Mesenchymal stem cell (in vitro differentiated cells and primary cell): ENCODE measurements around the gene CCL5.

Source experiments
- DNase-seq: peaks from one replicate; pipeline ENCODE4 v3.0.0-alpha.2; 2013
- H2AFZ ChIP-seq: one replicate; pipeline ENCODE4 v1.6.1; 2013; ENCODE audit warnings: low read depth, mild to moderate bottlenecking, control low read depth, inconsistent platforms, low read length, moderate library complexity
- H2AK5ac ChIP-seq: 2 replicates; pipeline ENCODE4 v1.6.1; 2013; ENCODE audit warnings: low read length, moderate library complexity, mild to moderate bottlenecking, inconsistent platforms; ENCODE audit not compliant: severe bottlenecking
- H2BK120ac ChIP-seq: one replicate; pipeline ENCODE4 v1.6.1; 2013; ENCODE audit warnings: low read depth, mild to moderate bottlenecking, inconsistent platforms, low read length, moderate library complexity
- H2BK12ac ChIP-seq, 2 experiments: one replicate each; pipeline ENCODE4 v1.6.1; 2013; ENCODE audit warnings: inconsistent platforms in 2 of 2, low read length in 2 of 2, mild to moderate bottlenecking in 2 of 2, moderate library complexity in 2 of 2, control low read depth in 1 of 2
- H2BK15ac ChIP-seq: one replicate; pipeline ENCODE4 v1.6.1; 2013; ENCODE audit warnings: mild to moderate bottlenecking, low read depth, inconsistent platforms; ENCODE audit not compliant: poor library complexity, severe bottlenecking
- H2BK5ac ChIP-seq: 2 replicates; pipeline ENCODE4 v1.6.1; 2013; ENCODE audit warnings: low read depth, mild to moderate bottlenecking, low read length, control low read depth, inconsistent platforms; ENCODE audit not compliant: poor library complexity, severe bottlenecking
- H3K14ac ChIP-seq, 2 experiments: one replicate each; pipeline ENCODE4 v1.6.1; 2013; ENCODE audit warnings: inconsistent platforms in 2 of 2, low read length in 2 of 2, control low read depth in 1 of 2, mild to moderate bottlenecking in 1 of 2, moderate library complexity in 1 of 2
- H3K18ac ChIP-seq, 2 experiments: one replicate each; pipeline ENCODE4 v1.6.1; 2013; ENCODE audit warnings: inconsistent platforms in 2 of 2, low read length in 2 of 2, control low read depth in 1 of 2, low read depth in 1 of 2, mild to moderate bottlenecking in 1 of 2
- H3K23ac ChIP-seq, 2 experiments: one replicate each; pipeline ENCODE4 v1.6.1; 2013; ENCODE audit warnings: inconsistent platforms in 2 of 2, low read length in 2 of 2, mild to moderate bottlenecking in 2 of 2, moderate library complexity in 2 of 2, control low read depth in 1 of 2
- H3K27ac ChIP-seq: 2 replicates; pipeline ENCODE4 v1.5.1; 2013; ENCODE audit warnings: mild to moderate bottlenecking, moderate library complexity, low read length, control low read depth, inconsistent platforms; ENCODE audit not compliant: poor library complexity, severe bottlenecking
- H3K27me3 ChIP-seq, 2 experiments: 2 replicates each; pipeline versions ENCODE4 v1.6.1 to v1.7.0; 2013; ENCODE audit warnings: low read length in 2 of 2, mild to moderate bottlenecking in 2 of 2, moderate library complexity in 2 of 2, control low read depth in 1 of 2, inconsistent platforms in 1 of 2; ENCODE audit not compliant: control insufficient read depth in 1 of 2, insufficient read depth in 1 of 2
- H3K36me3 ChIP-seq, 2 experiments: 2 replicates each; pipeline versions ENCODE4 v1.6.1 to v1.7.0; 2013; ENCODE audit warnings: low read length in 2 of 2, control low read depth in 1 of 2, inconsistent platforms in 1 of 2, low read depth in 1 of 2, mild to moderate bottlenecking in 1 of 2; ENCODE audit not compliant: insufficient read depth in 2 of 2, control insufficient read depth in 1 of 2
- H3K4ac ChIP-seq, 2 experiments: one replicate each; pipeline ENCODE4 v1.6.1; 2013; ENCODE audit warnings: inconsistent platforms in 2 of 2, low read length in 2 of 2, mild to moderate bottlenecking in 2 of 2, moderate library complexity in 2 of 2, control low read depth in 1 of 2, low read depth in 1 of 2
- H3K4me1 ChIP-seq: 2 replicates; pipeline ENCODE4 v1.6.1; 2013; ENCODE audit warnings: low read depth, low read length, control low read depth; ENCODE audit not compliant: control insufficient read depth, insufficient read depth
- H3K4me2 ChIP-seq: 2 replicates; pipeline ENCODE4 v1.6.1; 2013; ENCODE audit warnings: low read length, mild to moderate bottlenecking, inconsistent platforms; ENCODE audit not compliant: poor library complexity, severe bottlenecking
- H3K4me3 ChIP-seq, 2 experiments: 2 replicates each; pipeline versions ENCODE4 v1.5.1 to v1.7.0; 2013; ENCODE audit warnings: low read length in 2 of 2, mild to moderate bottlenecking in 2 of 2, control low read depth in 1 of 2, low read depth in 1 of 2; ENCODE audit not compliant: insufficient read depth in 1 of 2
- H3K79me1 ChIP-seq: replicated peaks from 2 replicates; pipeline ENCODE4 v1.6.1; 2013; ENCODE audit warnings: mild to moderate bottlenecking, control low read depth, low read length, inconsistent platforms; ENCODE audit not compliant: poor library complexity, severe bottlenecking
- H3K9ac ChIP-seq: 2 replicates; pipeline ENCODE4 v1.7.0; 2013; ENCODE audit warnings: mild to moderate bottlenecking, low read length, moderate library complexity
- H3K9me3 ChIP-seq: 2 replicates; pipeline ENCODE4 v1.7.0; 2013; ENCODE audit warnings: mild to moderate bottlenecking, low read length; ENCODE audit not compliant: control insufficient read depth
- H4K8ac ChIP-seq: one replicate; pipeline ENCODE4 v1.6.1; 2013; ENCODE audit warnings: inconsistent platforms, mild to moderate bottlenecking, low read length, moderate library complexity
- H4K91ac ChIP-seq: one replicate; pipeline ENCODE4 v1.6.1; 2013; ENCODE audit warnings: mild to moderate bottlenecking, low read length, inconsistent platforms
- WGBS: methylation state at CpG from one replicate; pipeline ENCODE4 v1.1.7; 2013; ENCODE audit warnings: mixed read lengths; 5-methylcytosine and 5-hydroxymethylcytosine counted together
- small RNA-seq: library from polyadenylated mRNA; stranded (forward); fragments of <200 nt; extraction: miRNeasy Mini kit (QIAGEN cat#:217004); gene quantifications from one replicate; pipeline ENCODE3, GENCODE V24; 2013; ENCODE audit warnings: low read depth

CCL5 gene

GRCh38 chr17:35825206-35825605 is 55.0 kb downstream of the CCL5 start:
- no peaks in the 10 kb centered on the region for H3K4me1 ChIP-seq
- no peak overlapping the region for H2BK5ac ChIP-seq
- no peak for DNase-seq
- H3K27me3 ChIP-seq, result no peaks in the 10 kb centered on the region
- no peak overlapping the region for H3K23ac ChIP-seq
- no peak overlapping the region for H3K4me3 ChIP-seq
- no peak overlapping the region for H3K27ac ChIP-seq
- no peak overlapping the region for H3K4me2 ChIP-seq
- H4K91ac ChIP-seq, result no peak overlapping the region
- H2AK5ac ChIP-seq, result no peak overlapping the region
- H3K14ac ChIP-seq, result no peak overlapping the region
- no peak overlapping the region for H2BK120ac ChIP-seq
- H3K4ac ChIP-seq, result no peak overlapping the region
- H2BK15ac ChIP-seq, result no peak overlapping the region
- peaks cover 8% of the 10 kb centered on the region for H3K79me1 ChIP-seq
- no peak overlapping the region for H3K18ac ChIP-seq
- no peak overlapping the region for H2BK12ac ChIP-seq
- no peaks in the 10 kb centered on the region for H3K9me3 ChIP-seq
- H3K36me3 ChIP-seq, result peaks cover 13 to 85% of the 10 kb centered on the region in 2 experiments
- no CpG with 5 or more reads among the region's 1 CpG for WGBS
- no peak overlapping the region for H3K9ac ChIP-seq
- no peak overlapping the region for H4K8ac ChIP-seq
- no peak overlapping the region for H2AFZ ChIP-seq

Small RNAs within 50 kb of the gene (small RNA-seq; reads per million reads assigned to genes)
- 93.5 reads per million, percentile 92 among the genes with 10 or more reads in this experiment for gene RF00100
